Kidney tubule cell (primary cell): ENCODE data around the gene TNRC6A.
"Not testable (repeated sequence)": the region's sequence is repeated elsewhere in the genome, so short reads cannot be mapped to it uniquely, and the experiment has no call there.

Experiments
- DNase-seq: peaks from one replicate; pipeline ENCODE4 v3.0.0-alpha.2; 2018; ENCODE audit warnings: low spot score

Gene TNRC6A

DNA sequence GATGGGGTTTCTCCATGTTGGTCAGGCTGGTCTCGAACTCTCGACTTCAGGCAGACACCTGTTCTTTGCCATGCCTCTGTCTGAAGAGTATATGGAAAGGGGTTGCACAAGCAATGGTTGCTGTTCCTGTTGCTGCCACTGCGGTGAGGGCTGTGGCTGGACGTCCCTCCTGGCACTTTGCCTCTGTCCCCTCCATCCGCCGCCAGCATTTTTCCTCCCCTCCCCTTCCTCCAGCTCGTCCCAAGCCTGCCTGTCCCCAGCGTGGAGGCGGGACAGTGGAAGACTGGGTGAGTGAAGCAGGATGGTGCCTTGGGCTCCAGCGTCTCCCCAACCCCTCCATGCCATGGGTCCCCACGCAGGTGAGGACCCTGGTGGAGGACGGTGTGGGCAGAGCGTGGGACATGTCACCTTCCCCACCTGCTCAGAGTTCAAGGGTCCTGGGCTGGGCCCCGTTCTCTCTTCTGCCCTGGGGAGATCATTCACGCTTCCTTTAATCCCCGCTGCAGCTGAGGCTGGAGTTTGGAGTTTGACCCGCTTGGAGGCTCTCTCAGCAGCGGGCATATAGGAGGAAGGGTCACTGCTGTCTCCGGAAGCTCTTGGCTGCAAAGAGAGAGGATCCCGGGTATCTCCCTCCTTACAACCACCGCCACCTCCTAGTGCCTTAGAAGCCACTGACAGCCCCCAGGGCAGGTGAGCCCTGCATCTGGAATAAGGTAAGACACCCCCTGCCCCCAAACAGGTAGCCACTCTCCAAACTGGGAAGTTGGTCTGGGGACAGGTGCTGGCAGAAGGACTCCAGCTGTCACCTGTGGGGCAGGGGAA lies 116.5 kb downstream of the TNRC6A start, which contains the start of gene SLC5A11:
TSS of gene SLC5A11 (plus strand) at position 238 of the 822 bp plus-strand sequence. CDS start 12,681 bp downstream, outside the sequence.
- no peak for DNase-seq

GRCh38 chr16:24846548-24847357 lies 117.3 kb downstream of the TNRC6A start:
- DNase-seq, result no peak

- DNase-seq, result no peak
Observed at GRCh38 chr16:24847358-24847664, 117.9 kb downstream of the TNRC6A start.

DNA sequence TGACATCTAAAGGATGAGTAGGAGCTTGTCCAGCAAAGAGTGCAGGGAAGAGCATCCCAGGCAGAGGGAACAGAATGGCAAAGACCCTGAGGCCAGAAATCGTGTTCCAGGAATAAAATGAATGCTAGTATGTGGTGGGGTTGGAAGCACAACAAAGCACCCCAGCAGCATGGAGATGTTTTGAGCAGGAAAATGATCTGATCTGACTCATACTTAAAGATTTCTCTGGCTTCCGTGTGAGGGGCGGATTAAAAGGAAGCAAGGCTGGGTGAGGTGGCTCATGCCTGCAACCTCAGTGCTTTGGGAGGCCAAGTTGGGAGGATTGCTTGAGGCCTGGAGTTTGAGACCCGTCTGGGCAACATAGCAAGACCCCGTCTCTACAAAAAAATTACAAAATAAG lies 118.6 kb downstream of the TNRC6A start:
- peak; percentile 70 for DNase-seq

- no peak for DNase-seq
Observed at GRCh38 chr16:24849641-24850040, 120.2 kb downstream of the TNRC6A start.

DNA sequence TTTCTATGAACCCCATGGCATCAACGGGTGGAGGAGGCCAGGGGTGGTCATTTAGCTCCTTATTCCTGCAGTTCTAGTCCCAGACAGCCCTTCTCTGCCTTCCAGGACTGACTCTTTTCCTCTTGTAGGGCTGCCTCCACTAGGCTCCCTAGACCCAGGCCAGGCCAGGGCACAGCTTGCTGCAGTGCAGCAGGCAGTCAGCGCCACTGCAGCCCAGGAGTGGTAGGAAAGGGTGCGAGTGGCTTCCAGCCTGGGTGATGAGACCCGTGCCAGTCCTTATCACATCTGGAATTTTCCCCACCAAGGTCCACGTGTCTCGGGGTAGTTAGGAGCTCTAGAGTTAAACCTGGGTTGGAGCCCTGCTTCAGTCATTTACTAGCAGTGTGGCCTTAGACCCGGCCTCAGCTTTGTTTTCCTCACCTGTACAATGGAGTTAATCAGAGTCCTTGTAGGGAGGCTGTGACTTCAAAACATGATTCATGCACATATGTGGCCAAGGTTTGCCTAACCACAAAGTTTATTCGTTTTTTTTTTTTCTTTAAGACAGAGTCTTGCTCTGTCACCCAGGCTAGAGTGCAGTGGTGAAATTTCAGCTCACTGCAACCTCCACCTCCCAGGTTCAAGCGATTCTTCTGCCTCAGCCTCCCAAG lies 121.0 kb downstream of the TNRC6A start:
- peak; percentile 79 for DNase-seq

- peak; percentile 64 for DNase-seq
Observed at GRCh38 chr16:24851700-24852099, 122.2 kb downstream of the TNRC6A start.

- no peak for DNase-seq
Observed at GRCh38 chr16:24852281-24852721, 122.8 kb downstream of the TNRC6A start.

- DNase-seq, result no peak
Observed at GRCh38 chr16:24853169-24853824, 123.8 kb downstream of the TNRC6A start.

DNA sequence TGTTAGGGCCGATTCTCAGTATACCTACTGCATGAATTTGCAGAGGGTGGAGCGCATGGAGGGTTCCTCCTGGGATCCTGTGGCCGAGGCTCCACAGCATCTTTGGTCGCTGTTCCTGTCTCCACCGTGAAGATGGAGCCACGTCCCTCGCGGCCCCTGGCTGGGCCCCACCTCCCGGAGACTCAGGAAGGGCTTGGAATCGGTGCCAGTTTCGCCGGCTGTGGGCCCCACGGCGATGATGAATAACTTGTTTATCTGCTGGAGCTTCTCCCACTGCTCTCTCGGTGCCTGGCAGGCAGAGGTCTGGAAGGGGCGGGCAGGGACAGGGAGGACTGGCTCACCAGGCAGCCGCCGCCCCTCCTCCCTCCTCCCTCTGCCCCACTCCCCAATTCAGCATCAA lies 124.4 kb downstream of the TNRC6A start:
- DNase-seq, result peak; percentile 21

- no peak for DNase-seq
Observed at GRCh38 chr16:24854607-24855171, 125.2 kb downstream of the TNRC6A start.

DNA sequence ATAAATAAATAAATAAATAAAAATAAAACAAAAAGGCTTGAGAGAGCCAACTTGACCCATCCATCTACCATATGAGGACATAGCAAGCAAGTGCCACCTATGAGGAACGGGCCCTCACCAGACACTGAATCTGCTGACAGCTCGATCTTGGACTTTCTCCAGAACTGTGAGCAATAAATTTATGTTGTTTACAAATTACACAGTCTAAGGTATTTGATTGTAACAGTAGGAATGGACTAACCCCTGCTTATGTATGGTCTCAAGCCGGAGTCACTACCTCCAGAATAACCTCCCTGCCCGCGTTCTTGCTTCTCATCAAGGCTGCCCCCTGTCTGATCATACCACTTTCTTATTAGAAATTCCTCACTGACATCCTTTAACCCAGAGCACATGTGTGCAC lies 126.2 kb downstream of the TNRC6A start:
- no peak for DNase-seq

- DNase-seq, result not testable (repeated sequence)
Observed at GRCh38 chr16:24856871-24857270, 127.4 kb downstream of the TNRC6A start.

DNA sequence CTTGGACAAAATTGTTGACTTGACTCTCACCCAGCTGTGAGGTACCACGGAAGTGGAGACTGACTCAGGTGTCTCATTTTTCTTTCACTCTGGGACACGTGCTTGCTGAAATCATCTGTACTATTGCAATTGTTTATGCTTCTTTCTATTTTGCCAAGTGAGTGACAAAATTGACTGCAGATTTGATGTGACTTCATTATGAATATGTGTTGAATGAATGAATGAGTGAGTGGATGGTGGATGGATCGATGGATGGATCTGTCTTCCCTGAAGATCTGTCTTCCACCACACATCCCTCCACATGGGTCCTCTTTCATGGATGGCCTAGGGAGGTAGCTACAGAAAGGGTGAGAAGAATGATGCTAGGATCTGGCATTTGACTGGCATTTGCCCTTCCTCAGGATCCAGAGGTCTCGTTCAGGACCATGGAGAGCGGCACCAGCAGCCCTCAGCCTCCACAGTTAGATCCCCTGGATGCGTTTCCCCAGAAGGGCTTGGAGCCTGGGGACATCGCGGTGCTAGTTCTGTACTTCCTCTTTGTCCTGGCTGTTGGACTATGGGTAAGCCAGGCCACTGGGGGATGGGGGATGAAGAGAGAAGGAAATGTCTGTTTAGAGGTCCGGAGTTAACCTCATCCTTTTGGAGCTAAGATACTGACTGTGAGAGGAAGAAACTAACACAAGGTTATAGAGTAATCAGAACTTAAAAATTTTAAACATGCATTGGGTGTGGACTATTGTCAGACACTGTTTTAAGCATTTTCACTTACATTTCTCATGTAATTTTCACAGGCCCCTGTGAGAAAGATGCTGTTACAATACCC lies 129.0 kb downstream of the TNRC6A start:
- DNase-seq, result peak; percentile 51

DNA sequence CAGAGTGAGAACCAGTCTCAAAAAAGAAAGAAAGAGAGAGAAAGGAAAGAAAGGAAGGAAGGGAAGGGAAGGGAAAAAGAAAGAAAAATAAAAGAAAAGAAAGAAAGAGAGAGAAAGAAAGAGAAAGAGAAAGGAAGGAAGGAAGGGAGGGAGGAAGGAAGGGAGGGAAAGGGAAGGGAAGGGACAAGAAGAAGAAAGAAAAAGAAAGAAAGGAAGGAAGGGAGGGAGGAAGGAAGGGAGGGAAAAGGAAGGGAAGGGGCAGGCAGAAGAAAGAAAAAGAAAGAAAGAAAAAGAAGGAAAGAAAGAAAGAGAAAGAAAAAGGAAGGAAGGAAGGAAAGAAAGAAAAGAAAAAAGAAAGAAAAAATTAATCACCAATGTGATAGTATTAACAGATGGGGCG lies 132.0 kb downstream of the TNRC6A start:
- DNase-seq, result no peak

GRCh38 chr16:24863582-24864437 lies 134.4 kb downstream of the TNRC6A start:
- DNase-seq, result no peak

- no peak for DNase-seq
Observed at GRCh38 chr16:24869033-24869432, 139.6 kb downstream of the TNRC6A start.

GRCh38 chr16:24871891-24872290 lies 142.4 kb downstream of the TNRC6A start:
- no peak for DNase-seq

DNA sequence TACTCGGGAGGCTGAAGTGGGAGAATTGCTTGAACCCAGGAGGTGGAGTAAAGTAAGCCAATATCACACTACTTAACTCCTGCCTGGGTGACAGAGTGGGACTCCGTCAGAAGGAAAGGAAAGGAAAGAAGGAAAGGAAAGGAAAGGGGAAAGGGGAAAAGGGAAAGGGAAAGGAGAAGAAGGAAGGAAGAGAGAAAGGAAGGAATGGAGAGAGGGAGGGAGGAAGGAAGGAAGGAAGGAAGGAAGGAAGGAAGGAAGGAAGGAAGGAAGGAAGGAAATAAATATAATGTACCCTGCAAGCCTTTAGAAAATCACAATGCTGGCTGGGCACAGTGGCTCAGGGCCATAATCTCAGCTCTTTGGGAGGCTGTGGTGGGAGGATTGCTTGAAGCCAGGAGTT lies 143.6 kb downstream of the TNRC6A start:
- no peak for DNase-seq

DNA sequence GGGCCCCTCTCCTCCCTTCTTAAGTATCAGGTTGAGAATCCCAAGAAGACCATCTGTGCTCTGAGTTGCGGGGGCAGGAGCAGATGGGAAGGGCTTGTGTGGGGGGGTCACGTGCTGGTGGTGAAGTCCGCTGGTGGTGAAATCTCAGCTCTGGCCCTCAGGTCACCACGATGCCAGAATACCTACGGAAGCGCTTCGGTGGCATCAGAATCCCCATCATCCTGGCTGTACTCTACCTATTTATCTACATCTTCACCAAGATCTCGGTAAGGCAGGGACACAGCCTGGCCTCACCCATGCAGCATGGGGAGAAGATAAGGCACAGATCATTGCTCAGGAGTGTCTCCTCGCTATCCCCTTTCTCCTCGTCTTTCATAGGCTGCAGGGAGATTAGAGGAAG lies 146.0 kb downstream of the TNRC6A start:
- DNase-seq, result no peak
